ENCODE data around the gene C4BPA. TPM values are rescaled to one million over a fixed set of nuclear protein-coding genes. Genes with fewer than 3 reads are reported as not detected.

Gene C4BPA
- total RNA-seq, 4 donors from 2014 or later = under 0.01 to 0.52 TPM; not detected in 2

GRCh38 chr1:207058252-207058651 is 45.8 kb upstream of the C4BPA start:
- H3K4me3 ChIP-seq = no peak overlapping the region
- DNase-seq (ENCODE audit: extremely low spot score) = no peak
- peaks cover 14 to 40% (median 24%) of the 10 kb centered on the region in 4 donors for H3K36me3 ChIP-seq
- WGBS = 79% methylated on average over 4 of the region's 4 CpGs
- peaks cover 4 to 7% (median 6%) of the 10 kb centered on the region in 4 donors for H3K4me1 ChIP-seq
- TF ChIP-seq POLR2AphosphoS5 (IDR thresholded peaks at IDR 0.05) (no peak), EP300 (IDR thresholded peaks at IDR 0.05) (no peak), CTCF (IDR thresholded peaks at IDR 0.05) (no peak), POLR2A (IDR thresholded peaks at IDR 0.05; ENCODE audit: low read depth) (no peak)
- intact Hi-C loops (cut with DNase I) = loop anchor here (10.0 kb wide), 1 partner anchor 907 kb away; no protein-coding TSS in a partner anchor
- H3K27me3 ChIP-seq = no peaks in the 10 kb centered on the region
- H3K27ac ChIP-seq (replicated peaks in 1 of 4) = no peak overlapping the region
- H3K9me3 ChIP-seq = no peaks in the 10 kb centered on the region

- no peaks in the 10 kb centered on the region for H3K9me3 ChIP-seq
- peak; percentile 16 for TF ChIP-seq POLR2A (IDR thresholded peaks at IDR 0.05; ENCODE audit: low read depth)
- TF ChIP-seq EP300 (IDR thresholded peaks at IDR 0.05) = no peak
- no peak overlapping the region for H3K4me3 ChIP-seq
- peaks cover 15 to 50% (median 33%) of the 10 kb centered on the region in 4 donors for H3K36me3 ChIP-seq
- H3K27ac ChIP-seq (replicated peaks in 1 of 4) = no peak overlapping the region
- H3K27me3 ChIP-seq = no peaks in the 10 kb centered on the region
- peaks cover 0 to 4% (median 0%) of the 10 kb centered on the region in 4 donors for H3K4me1 ChIP-seq
- DNase-seq (ENCODE audit: extremely low spot score) = no peak
- intact Hi-C loops (cut with DNase I) = loop anchor here (10.0 kb wide), 1 partner anchor 906 kb away; no protein-coding TSS in a partner anchor
- WGBS = 83% methylated on average over 6 of the region's 6 CpGs
These were observed 44.9 kb upstream of the C4BPA start for GRCh38 chr1:207058878-207059867.

GRCh38 chr1:207059881-207060280 is 44.2 kb upstream of the C4BPA start:
- Histone ChIP-seq H3K36me3 (peaks cover 18 to 57% (median 37%) of the 10 kb centered on the region in 4 donors), H3K4me1 (peaks cover 0 to 4% (median under 1%) of the 10 kb centered on the region in 4 donors), H3K4me3 (no peak overlapping the region), H3K27ac (replicated peaks in 1 of 4) (no peak overlapping the region), H3K27me3 (no peaks in the 10 kb centered on the region), H3K9me3 (no peaks in the 10 kb centered on the region)
- intact Hi-C loops (cut with DNase I) = loop anchor here (10.0 kb wide), 1 partner anchor 905 kb away; no protein-coding TSS in a partner anchor
- DNase-seq (ENCODE audit: extremely low spot score) = no peak
- no peak for TF ChIP-seq EP300 (IDR thresholded peaks at IDR 0.05)
- no peak for TF ChIP-seq CTCF (IDR thresholded peaks at IDR 0.05)
- TF ChIP-seq POLR2AphosphoS5 (IDR thresholded peaks at IDR 0.05) = no peak
- no peak for TF ChIP-seq POLR2A (IDR thresholded peaks at IDR 0.05; ENCODE audit: low read depth)
- WGBS = 52% methylated on average over 4 of the region's 4 CpGs

- 58% methylated on average over 3 of the region's 3 CpGs for WGBS
- intact Hi-C loops (cut with DNase I) = no loop called here
- no peak for TF ChIP-seq EP300 (IDR thresholded peaks at IDR 0.05)
- TF ChIP-seq POLR2AphosphoS5 (IDR thresholded peaks at IDR 0.05) = no peak
- TF ChIP-seq POLR2A (IDR thresholded peaks at IDR 0.05; ENCODE audit: low read depth) = no peak
- no peak for TF ChIP-seq CTCF (IDR thresholded peaks at IDR 0.05)
- H3K4me3 ChIP-seq = no peak overlapping the region
- no peaks in the 10 kb centered on the region for H3K9me3 ChIP-seq
- peaks cover 18 to 64% (median 44%) of the 10 kb centered on the region in 4 donors for H3K36me3 ChIP-seq
- H3K27ac ChIP-seq (replicated peaks in 1 of 4) = no peak overlapping the region
- DNase-seq (ENCODE audit: extremely low spot score) = no peak
- no peaks in the 10 kb centered on the region for H3K27me3 ChIP-seq
- H3K4me1 ChIP-seq = peaks cover 0 to 4% (median 2%) of the 10 kb centered on the region in 4 donors
These were observed 43.4 kb upstream of the C4BPA start for GRCh38 chr1:207060596-207060995.

GRCh38 chr1:207062058-207062457 is 42.0 kb upstream of the C4BPA start:
- WGBS = 94% methylated on average over 1 of the region's 1 CpG
- H3K27ac ChIP-seq (replicated peaks in 1 of 4) = no peak overlapping the region
- intact Hi-C loops (cut with DNase I) = no loop called here
- H3K27me3 ChIP-seq = no peaks in the 10 kb centered on the region
- DNase-seq (ENCODE audit: extremely low spot score) = no peak
- no peaks in the 10 kb centered on the region for H3K9me3 ChIP-seq
- no peak for TF ChIP-seq POLR2A (IDR thresholded peaks at IDR 0.05; ENCODE audit: low read depth)
- TF ChIP-seq EP300 (IDR thresholded peaks at IDR 0.05) = no peak
- no peak for TF ChIP-seq POLR2AphosphoS5 (IDR thresholded peaks at IDR 0.05)
- TF ChIP-seq CTCF (IDR thresholded peaks at IDR 0.05) = no peak
- peaks cover 0 to 4% (median 2%) of the 10 kb centered on the region in 4 donors for H3K4me1 ChIP-seq
- peaks cover 18 to 73% (median 54%) of the 10 kb centered on the region in 4 donors for H3K36me3 ChIP-seq
- no peak overlapping the region for H3K4me3 ChIP-seq

Data from esophagus muscularis mucosa (tissue), 4 donors.